ENCODE data around the gene DNPH1. TPM values are rescaled to one million over a fixed set of nuclear protein-coding genes. Genes with fewer than 3 reads are reported as not detected.

The DNPH1 gene
- total RNA-seq, 4 donors from 2014 or later = 42.3 to 87.6 (median 69.2) TPM

DNA sequence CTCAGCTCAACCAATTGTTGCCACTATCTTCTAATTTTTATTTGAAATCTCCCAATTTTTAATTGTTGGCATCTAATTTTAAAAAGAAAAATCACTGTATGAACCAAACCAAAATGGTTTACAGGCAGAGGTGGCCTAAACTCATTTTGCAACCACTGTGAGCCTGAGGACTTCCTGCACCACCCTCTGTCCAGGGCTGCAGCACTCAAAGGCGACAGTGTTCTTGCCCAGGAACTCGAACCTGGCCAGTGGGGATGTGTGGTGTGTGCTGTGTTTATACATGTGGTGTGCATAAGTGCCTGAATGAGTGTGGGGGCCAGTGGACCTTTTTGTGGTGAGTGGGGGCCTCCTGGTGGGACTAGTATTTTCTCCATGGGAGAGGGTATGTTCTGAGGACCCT, 44.4 kb upstream of the DNPH1 start:
- intact Hi-C loops (cut with DNase I; ENCODE audit: low total_unique reads) = no loop called here
- H3K36me3 ChIP-seq = no peaks in the 10 kb centered on the region
- DNase-seq (no peak), ATAC-seq (no peak)
- in situ Hi-C loops (cut with MboI; ENCODE audit: low sequenced_read_pairs in 4 of 4) = no loop called here
- H3K4me3 ChIP-seq = no peak overlapping the region
- H3K9me3 ChIP-seq = no peaks in the 10 kb centered on the region
- peaks cover 31 to 45% (median 41%) of the 10 kb centered on the region in 3 donors for H3K27me3 ChIP-seq
- peaks cover 0 to 13% of the 10 kb centered on the region in 2 donors for H3K4me1 ChIP-seq
- no peak for TF ChIP-seq POLR2A (IDR thresholded peaks at IDR 0.05)
- TF ChIP-seq, protein P1, sequence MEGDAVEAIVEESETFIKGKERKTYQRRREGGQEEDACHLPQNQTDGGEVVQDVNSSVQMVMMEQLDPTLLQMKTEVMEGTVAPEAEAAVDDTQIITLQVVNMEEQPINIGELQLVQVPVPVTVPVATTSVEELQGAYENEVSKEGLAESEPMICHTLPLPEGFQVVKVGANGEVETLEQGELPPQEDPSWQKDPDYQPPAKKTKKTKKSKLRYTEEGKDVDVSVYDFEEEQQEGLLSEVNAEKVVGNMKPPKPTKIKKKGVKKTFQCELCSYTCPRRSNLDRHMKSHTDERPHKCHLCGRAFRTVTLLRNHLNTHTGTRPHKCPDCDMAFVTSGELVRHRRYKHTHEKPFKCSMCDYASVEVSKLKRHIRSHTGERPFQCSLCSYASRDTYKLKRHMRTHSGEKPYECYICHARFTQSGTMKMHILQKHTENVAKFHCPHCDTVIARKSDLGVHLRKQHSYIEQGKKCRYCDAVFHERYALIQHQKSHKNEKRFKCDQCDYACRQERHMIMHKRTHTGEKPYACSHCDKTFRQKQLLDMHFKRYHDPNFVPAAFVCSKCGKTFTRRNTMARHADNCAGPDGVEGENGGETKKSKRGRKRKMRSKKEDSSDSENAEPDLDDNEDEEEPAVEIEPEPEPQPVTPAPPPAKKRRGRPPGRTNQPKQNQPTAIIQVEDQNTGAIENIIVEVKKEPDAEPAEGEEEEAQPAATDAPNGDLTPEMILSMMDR (IDR thresholded peaks at IDR 0.05 in 4 of 5, conservative IDR thresholded peaks at IDR 0.05 in 1 of 5) = no peak
- no peak overlapping the region for H3K27ac ChIP-seq

DNA sequence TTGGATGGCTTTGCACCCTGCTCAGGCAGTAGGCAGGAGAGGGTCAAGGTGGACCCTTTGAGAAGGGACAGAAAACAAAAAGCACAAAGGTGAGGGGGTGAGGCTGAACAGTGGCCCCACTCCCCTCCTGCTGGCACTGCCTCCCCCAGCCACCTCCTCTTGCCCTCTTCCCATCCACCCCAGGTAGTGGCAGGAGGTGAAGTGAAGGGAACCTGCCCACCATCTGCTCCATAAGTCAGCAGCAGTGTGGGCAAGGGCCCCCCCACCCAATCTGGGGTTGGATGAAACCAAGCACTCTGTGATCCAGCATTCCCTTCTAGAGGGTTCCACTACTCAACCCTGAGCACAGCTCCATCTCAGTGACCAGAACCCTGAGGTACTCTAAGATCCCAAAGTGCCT, 42.7 kb upstream of the DNPH1 start:
- intact Hi-C loops (cut with DNase I; ENCODE audit: low total_unique reads) (no loop called here), in situ Hi-C loops (cut with MboI; ENCODE audit: low sequenced_read_pairs in 4 of 4) (no loop called here)
- H3K9me3 ChIP-seq = no peaks in the 10 kb centered on the region
- H3K27ac ChIP-seq = no peak overlapping the region
- peaks cover 0 to 13% of the 10 kb centered on the region in 2 donors for H3K4me1 ChIP-seq
- H3K4me3 ChIP-seq = no peak overlapping the region
- no peak for TF ChIP-seq POLR2A (IDR thresholded peaks at IDR 0.05)
- TF ChIP-seq, protein P1 (IDR thresholded peaks at IDR 0.05 in 4 of 5, conservative IDR thresholded peaks at IDR 0.05 in 1 of 5) = no peak
- no peaks in the 10 kb centered on the region for H3K36me3 ChIP-seq
- peaks cover 31 to 44% (median 41%) of the 10 kb centered on the region in 3 donors for H3K27me3 ChIP-seq
- DNase-seq = no peak
- no peak for ATAC-seq

DNA sequence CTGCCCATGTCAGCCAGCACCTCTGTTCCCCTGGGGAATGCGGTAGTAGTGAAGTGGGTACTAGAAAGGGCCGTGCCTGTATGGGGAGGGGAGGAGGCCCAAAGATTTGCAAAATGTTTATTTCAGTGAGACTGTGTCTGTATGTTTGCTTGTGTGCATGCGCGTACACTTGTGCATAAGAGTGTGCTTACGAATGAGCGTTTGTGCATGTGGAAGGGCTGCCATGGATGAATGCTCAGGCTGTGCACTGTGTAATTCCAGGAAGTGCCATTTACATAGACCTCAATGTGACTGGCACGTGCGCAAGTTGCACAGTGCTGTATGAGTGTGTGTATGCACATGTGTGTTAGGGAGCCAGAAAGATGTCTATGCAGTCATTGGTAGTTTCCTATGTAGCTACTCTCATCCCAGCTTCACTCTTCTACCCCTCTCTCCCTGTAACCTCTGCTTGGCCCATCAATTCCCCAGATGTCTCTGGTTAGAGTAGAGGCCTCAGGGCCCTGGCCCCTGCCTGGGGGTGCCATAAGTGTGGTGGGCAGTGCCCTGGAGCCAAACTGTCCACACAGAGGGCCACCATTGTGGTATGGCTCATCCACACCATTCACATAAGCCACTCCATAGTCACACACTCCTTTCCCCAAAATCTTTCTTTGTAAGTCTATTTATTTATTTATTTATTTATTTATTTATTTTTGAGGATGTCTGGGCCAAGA, 42.0 kb upstream of the DNPH1 start:
- in situ Hi-C loops (cut with MboI; ENCODE audit: low sequenced_read_pairs in 4 of 4) = no loop called here
- no peak for TF ChIP-seq POLR2A (IDR thresholded peaks at IDR 0.05)
- TF ChIP-seq, protein P1 (IDR thresholded peaks at IDR 0.05 in 4 of 5, conservative IDR thresholded peaks at IDR 0.05 in 1 of 5) = no peak
- DNase-seq (no peak), ATAC-seq (no peak)
- Histone ChIP-seq H3K4me3 (no peak overlapping the region), H3K36me3 (no peaks in the 10 kb centered on the region), H3K9me3 (no peaks in the 10 kb centered on the region), H3K4me1 (peaks cover 0 to 13% of the 10 kb centered on the region in 2 donors), H3K27me3 (peaks cover 28 to 37% (median 35%) of the 10 kb centered on the region in 3 donors), H3K27ac (no peak overlapping the region)
- intact Hi-C loops (cut with DNase I; ENCODE audit: low total_unique reads) = no loop called here

- TF ChIP-seq, protein P1 (IDR thresholded peaks at IDR 0.05 in 4 of 5, conservative IDR thresholded peaks at IDR 0.05 in 1 of 5) = no peak
- TF ChIP-seq POLR2A (IDR thresholded peaks at IDR 0.05) = no peak
- Histone ChIP-seq H3K9me3 (no peaks in the 10 kb centered on the region), H3K27ac (no peak overlapping the region), H3K4me3 (peak overlapping the region; percentile 25 to 50 (median 38)), H3K4me1 (peaks cover 0 to 8% of the 10 kb centered on the region in 2 donors), H3K27me3 (peaks cover 16 to 20% (median 19%) of the 10 kb centered on the region in 3 donors), H3K36me3 (no peaks in the 10 kb centered on the region)
- intact Hi-C loops (cut with DNase I; ENCODE audit: low total_unique reads) (no loop called here), in situ Hi-C loops (cut with MboI; ENCODE audit: low sequenced_read_pairs in 4 of 4) (no loop called here)
- DNase-seq (no peak), ATAC-seq (no peak)
Observed at GRCh38 chr6:43269273-43270007, 40.2 kb upstream of the DNPH1 start.
